Daoy (cell line): Measurements from ENCODE around the gene STAB1. TPM values are rescaled to one million over a fixed set of nuclear protein-coding genes. Genes with fewer than 3 reads are reported as not detected.

ENCODE experiments used
- DNase-seq: peaks from one replicate; pipeline ENCODE4 v3.0.0-alpha.2; 2015; ENCODE audit warnings: low read depth
- total RNA-seq: library from RNA; depleted of rRNA; stranded (reverse); fragments of >200 nt; shearing (Covaris generic); gene quantifications from 2 replicates; pipeline ENCODE4 v1.2.3, GENCODE V29; 2014

The STAB1 gene
- total RNA-seq, 1 experiment from 2014 or later: not detected

- no peak for DNase-seq
Measured at GRCh38 chr3:52534281-52535183, 39.4 kb downstream of the STAB1 start.

GRCh38 chr3:52535411-52536111, 40.4 kb downstream of the STAB1 start:
- no peak for DNase-seq

- DNase-seq: no peak
Measured at GRCh38 chr3:52536112-52536368, 40.9 kb downstream of the STAB1 start.

- peak; percentile 99 for DNase-seq
Measured at GRCh38 chr3:52536369-52537164, 41.4 kb downstream of the STAB1 start, which contains the start of gene UQCC5. TSS of gene UQCC5 (plus strand) at chr3:52536605. CDS start at chr3:52536756, 151 bp downstream.

GRCh38 chr3:52537165-52537620, 42.1 kb downstream of the STAB1 start:
- DNase-seq: no peak

- no peak for DNase-seq
Measured at GRCh38 chr3:52537726-52538421, 42.7 kb downstream of the STAB1 start.

GRCh38 chr3:52539010-52539653, 44.0 kb downstream of the STAB1 start:
- no peak for DNase-seq

- DNase-seq: no peak
Measured at GRCh38 chr3:52541050-52541449, 45.9 kb downstream of the STAB1 start.

GRCh38 chr3:52544937-52545336, 49.8 kb downstream of the STAB1 start:
- no peak for DNase-seq

- no peak for DNase-seq
Measured at GRCh38 chr3:52546111-52546901, 51.2 kb downstream of the STAB1 start.

- DNase-seq: no peak
Measured at GRCh38 chr3:52547143-52547542, 52.0 kb downstream of the STAB1 start.

GRCh38 chr3:52551118-52551517, 56.0 kb downstream of the STAB1 start:
- DNase-seq: no peak

GRCh38 chr3:52552089-52552488, 57.0 kb downstream of the STAB1 start:
- no peak for DNase-seq

- no peak for DNase-seq
Measured at GRCh38 chr3:52554026-52554755, 59.1 kb downstream of the STAB1 start.

GRCh38 chr3:52555056-52555455, 59.9 kb downstream of the STAB1 start:
- no peak for DNase-seq

GRCh38 chr3:52557011-52557960, 62.1 kb downstream of the STAB1 start:
- no peak for DNase-seq

GRCh38 chr3:52558436-52558835, 63.3 kb downstream of the STAB1 start:
- no peak for DNase-seq

- DNase-seq: no peak
Measured at GRCh38 chr3:52561028-52561747, 66.0 kb downstream of the STAB1 start.
